B cell (primary cell): ENCODE data around the gene PDCD11. TPM values are rescaled to one million over a fixed set of nuclear protein-coding genes. Genes with fewer than 3 reads are reported as not detected.
A peak's percentile ranks its signal among the peaks of the same experiment; 100 is the strongest.

Source experiments
- ATAC-seq: fragments of 200-7000 bp; cut with Tn5 transposase; one replicate; pipeline ENCODE4 v1.10.0; 2021; ENCODE audit warnings: low read depth, mild to moderate bottlenecking, moderate number of reproducible peaks, moderate library complexity
- CTCF ChIA-PET: fragments of 350-600 bp; sonication (Branson Sonifier 250); formaldehyde crosslinking; loops from one replicate; lab custom pipeline; 2021; ENCODE audit warnings: antibody characterized with exemption, inconsistent platforms; lab: Charles Lee
- POLR2A ChIA-PET: fragments of 350-600 bp; sonication (Branson Sonifier 250); formaldehyde crosslinking; loops from one replicate; lab custom pipeline; 2021; ENCODE audit warnings: antibody characterized with exemption; lab: Charles Lee
- DNase-seq: peaks from one replicate; pipeline ENCODE4 v3.0.0; 2013
- H2AFZ ChIP-seq: 2 replicates; pipeline ENCODE4 v1.6.1; 2012; ENCODE audit warnings: mild to moderate bottlenecking, low read depth, low read length; ENCODE audit not compliant: insufficient read depth, poor library complexity, severe bottlenecking
- H3K27ac ChIP-seq, 2 donors: 1 replicate in 1 of 2; 2 replicates in 1 of 2; pipeline ENCODE4 v1.5.1; 2012 to 2013; ENCODE audit warnings: low read length in 2 of 2, mild to moderate bottlenecking in 2 of 2, moderate library complexity in 1 of 2
- H3K27me3 ChIP-seq, 4 experiments: fragments of 200-600 bp in 1 of 4; sonication (generic) in 1 of 4; replicated peaks in 1 of 4; 1 replicate in 2 of 4; 2 replicates in 2 of 4; pipeline versions ENCODE4 v1.6.1 to v1.7.0; 2013 to 2016; ENCODE audit warnings: low read length in 3 of 4, mild to moderate bottlenecking in 2 of 4, mixed read lengths in 1 of 4, moderate library complexity in 1 of 4; ENCODE audit not compliant: insufficient read depth in 4 of 4, control insufficient read depth in 3 of 4; ENCODE audit errors: control extremely low read depth in 1 of 4
- H3K36me3 ChIP-seq, 2 experiments: replicated peaks in 1 of 2; 1 replicate in 1 of 2; 2 replicates in 1 of 2; pipeline versions ENCODE4 v1.6.1 to v1.7.1; 2013; ENCODE audit warnings: low read length in 1 of 2; ENCODE audit not compliant: insufficient read depth in 2 of 2, control insufficient read depth in 1 of 2; ENCODE audit errors: control extremely low read depth in 1 of 2, extremely low read depth in 1 of 2
- H3K4me1 ChIP-seq, 2 donors: fragments of 200-600 bp in 1 of 2; sonication (generic) in 1 of 2; 1 replicate in 1 of 2; 2 replicates in 1 of 2; pipeline versions ENCODE4 v1.5.1 to v1.6.1; 2013 to 2017; ENCODE audit warnings: low read length in 2 of 2; ENCODE audit not compliant: control insufficient read depth in 2 of 2, insufficient read depth in 2 of 2
- H3K4me2 ChIP-seq: replicated peaks from 2 replicates; pipeline ENCODE3; 2012; ENCODE audit warnings: mild to moderate bottlenecking, low read depth, low read length; ENCODE audit not compliant: poor library complexity, severe bottlenecking
- H3K4me3 ChIP-seq, 5 experiments: fragments of 200-600 bp in 1 of 5; sonication (generic) in 1 of 5; 1 replicate in 3 of 5; 2 replicates in 2 of 5; pipeline versions ENCODE4 v1.5.1 to v1.7.0; 2011 to 2016; ENCODE audit warnings: low read length in 4 of 5, mild to moderate bottlenecking in 4 of 5, low read depth in 2 of 5, control low read depth in 1 of 5, moderate library complexity in 1 of 5; ENCODE audit not compliant: insufficient read depth in 1 of 5; ENCODE audit errors: control extremely low read depth in 1 of 5, extremely low read depth in 1 of 5
- H3K79me2 ChIP-seq: fragments of 200-600 bp; sonication (generic); one replicate; pipeline ENCODE4 v1.6.0; 2016; ENCODE audit warnings: low read length; ENCODE audit not compliant: control insufficient read depth, insufficient read depth
- H3K9ac ChIP-seq: fragments of 200-600 bp; sonication (generic); 2 replicates; pipeline ENCODE4 v1.6.1; 2017; ENCODE audit warnings: mild to moderate bottlenecking, low read length, moderate library complexity
- H3K9me3 ChIP-seq, 3 donors: one replicate each; pipeline versions ENCODE4 v1.6.1 to v1.7.1; 2013; ENCODE audit warnings: low read length in 2 of 3; ENCODE audit not compliant: control insufficient read depth in 2 of 3, insufficient read depth in 1 of 3; ENCODE audit errors: control extremely low read depth in 1 of 3
- H4K20me1 ChIP-seq: 2 replicates; pipeline ENCODE4 v1.6.0; 2012; ENCODE audit warnings: mild to moderate bottlenecking, low read length; ENCODE audit not compliant: insufficient read depth, control insufficient read depth, poor library complexity, severe bottlenecking
- H3K27ac Mint-ChIP-seq: one replicate; pipeline ENCODE4 v1.8.0; 2021; ENCODE audit warnings: mixed read lengths
- H3K27me3 Mint-ChIP-seq: one replicate; pipeline ENCODE4 v1.8.0; 2021; ENCODE audit warnings: mixed read lengths
- H3K4me1 Mint-ChIP-seq: one replicate; pipeline ENCODE4 v1.8.0; 2021; ENCODE audit warnings: mixed read lengths
- H3K4me3 Mint-ChIP-seq: one replicate; pipeline ENCODE4 v1.8.0; 2021; ENCODE audit warnings: mixed read lengths
- H3K9me3 Mint-ChIP-seq: one replicate; pipeline ENCODE4 v1.8.0; 2022; ENCODE audit warnings: mixed read lengths; ENCODE audit not compliant: insufficient read depth
- EZH2 ChIP-seq: IDR thresholded peaks from 2 replicates; pipeline ENCODE4 v1.6.1; 2012; ENCODE audit warnings: borderline replicate concordance, low read depth, mild to moderate bottlenecking, moderate library complexity, low read length; ENCODE audit not compliant: insufficient read depth, poor library complexity, severe bottlenecking
- WGBS: methylation state at CpG from one replicate; pipeline ENCODE4 v1.1.5; 2013; ENCODE audit warnings: missing lambda C conversion rate; ENCODE audit not compliant: insufficient coverage; 5-methylcytosine and 5-hydroxymethylcytosine counted together
- intact Hi-C: fragments of 100-400 bp; cut with micrococcal nuclease; formaldehyde crosslinking; loops from one replicate; pipeline ENCODE4 v1.10.0; 2022
- polyA plus RNA-seq: library from polyadenylated mRNA; depleted of rRNA; stranded (reverse); fragments of >200 nt; gene quantifications from 2 replicates; pipeline ENCODE4 v1.2.3, GENCODE V29; 2012
- total RNA-seq, 2 donors: library from RNA; stranded (reverse); fragments of 120-200 nt in 1 of 2; gene quantifications; 1 replicate in 1 of 2; 2 replicates in 1 of 2; pipeline versions ENCODE4 v1.2.3 to v1.2.4, GENCODE V29; 2013 to 2022
- TF ChIP-seq, protein P1 (sequence below): fragments of 200-600 bp; IDR thresholded peaks from one replicate; pipeline ENCODE4 v1.8.0; 2022; ENCODE audit warnings: antibody characterized with exemption, mild to moderate bottlenecking

Gene PDCD11
- total and polyA plus RNA-seq, 2 donors (not counting 1 experiment from before 2014, with no cell fraction given) = 15.9 to 42.3 TPM

DNA sequence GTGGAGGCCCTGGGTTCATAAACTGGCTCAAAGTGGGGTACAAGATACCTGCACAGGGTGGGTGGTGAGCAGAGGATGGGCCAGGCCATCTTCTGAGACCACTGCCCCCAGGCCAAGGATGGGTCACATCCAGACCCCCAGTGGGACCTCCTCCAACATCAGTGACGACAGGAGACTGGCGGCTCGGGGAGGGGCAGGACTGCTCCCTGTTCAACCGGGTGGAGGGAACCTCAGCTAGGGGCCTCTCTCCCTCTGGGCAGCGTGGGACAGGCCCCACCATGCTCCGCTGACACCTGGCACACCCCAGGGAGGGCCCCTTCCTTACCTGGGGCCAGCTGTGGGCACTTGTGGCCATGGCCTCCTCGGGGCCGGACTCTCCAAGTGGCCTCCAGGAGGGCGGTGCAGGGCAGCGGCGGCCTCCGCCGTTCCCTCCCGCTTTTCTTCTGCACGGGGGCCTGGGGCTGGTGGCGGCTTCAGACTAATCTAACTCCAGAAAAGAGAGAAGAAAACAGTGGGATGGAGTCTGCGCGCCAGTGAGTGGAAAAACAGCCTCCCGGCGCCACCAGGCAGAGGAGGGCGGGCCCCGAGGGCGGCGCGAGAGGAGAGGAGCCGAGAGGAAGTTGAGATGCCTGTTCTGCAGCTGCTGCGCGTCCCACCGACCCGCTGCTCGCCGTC, 55.5 kb downstream of the PDCD11 start, which contains the start of gene CALHM2:
Gene CALHM2 (minus strand): TSS at position 540 of the 675 bp plus-strand sequence. CDS start 2,429 bp downstream, outside the sequence.
- peak within 1 kb of the TSS; percentile 22 to 91 (median 64) for H3K4me3 ChIP-seq
- Mint-ChIP-seq H3K27ac (peak within 1 kb of the TSS; percentile 91), H3K4me3 (peak within 1 kb of the TSS; percentile 93)

More for the DNA sequence above, 55.5 kb downstream of the PDCD11 start, which contains the start of gene CALHM2:
- peak; percentile 65 for DNase-seq
- Mint-ChIP-seq H3K4me1 (peaks cover 42% of the 10 kb centered on the region), H3K9me3 (no peaks in the 10 kb centered on the region), H3K27me3 (no peaks in the 10 kb centered on the region)
- peak; percentile 86 for ATAC-seq
- peak within 1 kb of the TSS; percentile 24 to 71 for H3K27ac ChIP-seq
- peak within 1 kb of the TSS; percentile 90 for H3K9ac ChIP-seq
- H3K4me2 ChIP-seq = peak within 1 kb of the TSS; percentile 98
- H3K79me2 ChIP-seq = peaks cover 18% of the 10 kb centered on the region
- H2AFZ ChIP-seq = peak within 1 kb of the TSS; percentile 98
- TF ChIP-seq, protein P1, sequence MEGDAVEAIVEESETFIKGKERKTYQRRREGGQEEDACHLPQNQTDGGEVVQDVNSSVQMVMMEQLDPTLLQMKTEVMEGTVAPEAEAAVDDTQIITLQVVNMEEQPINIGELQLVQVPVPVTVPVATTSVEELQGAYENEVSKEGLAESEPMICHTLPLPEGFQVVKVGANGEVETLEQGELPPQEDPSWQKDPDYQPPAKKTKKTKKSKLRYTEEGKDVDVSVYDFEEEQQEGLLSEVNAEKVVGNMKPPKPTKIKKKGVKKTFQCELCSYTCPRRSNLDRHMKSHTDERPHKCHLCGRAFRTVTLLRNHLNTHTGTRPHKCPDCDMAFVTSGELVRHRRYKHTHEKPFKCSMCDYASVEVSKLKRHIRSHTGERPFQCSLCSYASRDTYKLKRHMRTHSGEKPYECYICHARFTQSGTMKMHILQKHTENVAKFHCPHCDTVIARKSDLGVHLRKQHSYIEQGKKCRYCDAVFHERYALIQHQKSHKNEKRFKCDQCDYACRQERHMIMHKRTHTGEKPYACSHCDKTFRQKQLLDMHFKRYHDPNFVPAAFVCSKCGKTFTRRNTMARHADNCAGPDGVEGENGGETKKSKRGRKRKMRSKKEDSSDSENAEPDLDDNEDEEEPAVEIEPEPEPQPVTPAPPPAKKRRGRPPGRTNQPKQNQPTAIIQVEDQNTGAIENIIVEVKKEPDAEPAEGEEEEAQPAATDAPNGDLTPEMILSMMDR = no peak
- TF ChIP-seq EZH2 = no peak
- no peaks in the 10 kb centered on the region for H4K20me1 ChIP-seq
- under 1% methylated on average over 30 of the region's 32 CpGs for WGBS
- CTCF ChIA-PET = interaction anchor here (0.6 to 7.1 kb wide), 12 partner anchors 9 to 1246 kb away, joined by 3 to 50 read pairs (median 6); no protein-coding TSS in a partner anchor
- H3K4me1 ChIP-seq = peaks cover 20 to 39% of the 10 kb centered on the region in 2 donors
- no peaks in the 10 kb centered on the region for H3K9me3 ChIP-seq
- H3K36me3 ChIP-seq = peaks cover 0 to 9% of the 10 kb centered on the region in 2 experiments
- intact Hi-C loops = loop anchor here (1.0 kb wide), 2 partner anchors 19 to 30 kb away; no protein-coding TSS in a partner anchor
- POLR2A ChIA-PET = interaction anchor here (1.0 to 2.5 kb wide), 3 partner anchors 15 to 24 kb away, joined by 3 to 24 read pairs (median 11); no protein-coding TSS in a partner anchor
- peaks cover 0 to 6% (median 0%) of the 10 kb centered on the region in 4 experiments for H3K27me3 ChIP-seq
